GM19240 (cell line): ENCODE measurements around the gene GRK5.

Experiments used
- DNase-seq: peaks from one replicate; pipeline ENCODE4 v3.0.0; 2011; ENCODE audit warnings: low spot score; ENCODE audit not compliant: insufficient read length

Gene GRK5

GRCh38 chr10:119197921-119198320, 9.4 kb upstream of the GRK5 start:
- no peak for DNase-seq

DNA sequence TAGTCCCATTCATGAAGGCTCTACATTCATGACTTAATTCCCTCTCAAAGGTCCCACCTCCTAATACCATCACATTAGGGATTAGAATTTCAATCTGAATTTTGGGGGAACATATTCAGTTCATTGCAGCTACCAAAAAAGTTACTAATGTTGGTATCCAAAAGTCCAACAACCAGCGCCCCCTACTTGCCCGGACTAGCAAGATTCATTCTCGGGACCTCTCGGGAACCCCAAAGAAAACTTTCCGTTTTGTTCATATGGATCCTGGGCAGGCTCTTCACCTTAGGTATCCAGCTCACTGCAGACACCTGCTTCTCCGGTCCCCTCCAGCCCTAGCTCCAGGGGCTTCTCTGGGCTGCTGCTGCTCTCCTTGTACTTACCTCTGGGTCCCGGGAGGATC, 8.9 kb upstream of the GRK5 start:
- no peak for DNase-seq

GRCh38 chr10:119199231-119199992, 8.0 kb upstream of the GRK5 start:
- peak; percentile 27 for DNase-seq

DNA sequence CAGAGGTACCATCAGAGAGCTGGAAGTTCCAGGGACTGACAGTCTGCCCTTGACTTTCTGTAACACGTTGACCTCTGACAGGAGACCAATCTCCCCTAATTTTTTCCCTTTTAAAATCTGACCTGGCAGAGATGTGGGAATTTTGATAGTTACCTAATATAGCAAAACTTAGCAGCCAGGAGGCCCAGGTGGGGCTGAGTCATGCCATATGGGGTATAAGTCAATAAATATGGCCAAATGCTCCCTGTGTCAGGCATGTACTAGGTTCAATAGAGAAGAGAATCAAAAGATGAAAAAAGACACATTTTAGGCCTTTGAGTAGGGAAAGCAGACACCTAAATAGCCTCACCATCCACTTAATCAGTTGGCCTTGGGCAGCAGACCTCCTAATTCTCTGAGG, 6.1 kb upstream of the GRK5 start:
- DNase-seq: no peak

DNA sequence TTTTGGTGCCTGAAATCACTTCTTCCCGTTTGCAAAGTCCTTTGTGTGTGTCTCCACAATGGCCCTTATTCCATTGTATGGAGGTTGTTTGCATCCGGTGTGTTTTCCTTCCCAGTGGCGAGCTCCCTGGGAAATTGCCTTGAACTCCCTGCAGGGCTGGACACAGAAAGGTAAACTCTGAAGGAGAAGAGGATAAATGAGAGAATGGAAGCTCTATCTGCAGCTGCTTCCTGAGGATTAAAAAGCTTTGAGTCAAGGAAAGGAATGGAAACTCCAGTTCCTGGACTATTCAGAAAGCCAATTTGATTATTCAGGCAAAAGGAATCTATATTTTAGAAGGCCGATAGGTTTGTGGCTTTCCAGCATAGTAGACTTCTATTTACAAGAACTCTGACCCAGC, 4.4 kb upstream of the GRK5 start:
- DNase-seq: no peak

GRCh38 chr10:119205894-119206602, 1.3 kb upstream of the GRK5 start:
- DNase-seq: no peak

- DNase-seq: peak; percentile 33
Measured at GRCh38 chr10:119206603-119207365, 587 bp upstream of the GRK5 start.

DNA sequence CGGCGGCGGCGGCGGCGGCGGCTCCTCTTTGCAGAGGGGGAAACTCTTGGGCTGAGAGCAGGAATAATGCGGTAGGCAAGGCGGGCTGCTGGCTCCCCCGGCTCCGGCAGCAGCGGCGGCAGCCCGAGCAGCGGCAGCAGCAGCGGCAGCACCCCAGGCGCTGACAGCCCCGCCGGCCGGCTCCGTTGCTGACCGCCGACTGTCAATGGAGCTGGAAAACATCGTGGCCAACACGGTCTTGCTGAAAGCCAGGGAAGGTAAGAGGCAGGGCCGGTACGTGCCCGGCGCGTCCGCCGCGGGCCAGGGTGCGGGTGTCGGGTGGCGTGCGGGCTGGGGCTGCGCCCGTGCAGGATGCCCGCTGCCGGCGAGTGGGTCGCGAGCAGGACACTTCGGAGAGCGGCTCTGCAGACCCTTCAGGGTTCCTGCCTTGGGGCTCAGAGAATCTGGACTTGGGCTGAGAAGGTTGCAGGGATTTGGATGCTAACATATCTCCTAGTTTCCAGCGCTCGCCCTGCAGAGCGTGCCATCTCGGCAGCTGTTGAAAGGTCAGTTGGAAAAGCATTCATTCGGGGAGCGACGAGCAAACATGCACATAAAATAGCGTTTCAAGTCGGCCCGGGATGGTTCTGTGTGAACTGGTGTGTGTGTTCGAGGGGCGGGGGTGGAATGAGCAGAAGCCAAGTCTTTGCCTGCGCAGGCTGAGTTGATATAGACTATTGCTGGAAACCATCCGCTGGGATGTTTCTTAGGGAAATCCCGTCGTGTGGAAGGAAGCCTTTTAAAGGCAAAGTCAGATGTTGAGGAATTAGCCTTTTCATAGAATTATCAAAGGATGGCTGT, 562 bp downstream of the GRK5 start:
- DNase-seq: no peak

DNA sequence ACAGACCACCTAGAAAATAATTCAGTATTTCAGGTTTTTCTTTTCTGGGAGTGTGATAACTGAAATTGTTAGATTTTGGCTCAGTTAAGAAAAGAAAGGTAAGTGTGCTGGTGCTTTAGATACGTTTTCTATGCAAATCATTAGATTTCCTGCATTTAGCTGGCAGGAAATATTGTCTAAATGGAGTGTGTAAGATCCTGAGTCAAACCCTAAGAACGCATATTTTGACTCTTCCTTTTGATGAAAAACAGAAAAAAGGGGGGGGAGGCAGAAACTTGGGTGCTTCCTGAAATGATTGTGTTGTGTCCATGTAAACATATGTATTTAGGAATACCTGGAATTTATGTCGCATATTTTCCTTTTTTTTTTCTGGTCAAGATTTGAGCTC, 1.2 kb downstream of the GRK5 start:
- DNase-seq: no peak

DNA sequence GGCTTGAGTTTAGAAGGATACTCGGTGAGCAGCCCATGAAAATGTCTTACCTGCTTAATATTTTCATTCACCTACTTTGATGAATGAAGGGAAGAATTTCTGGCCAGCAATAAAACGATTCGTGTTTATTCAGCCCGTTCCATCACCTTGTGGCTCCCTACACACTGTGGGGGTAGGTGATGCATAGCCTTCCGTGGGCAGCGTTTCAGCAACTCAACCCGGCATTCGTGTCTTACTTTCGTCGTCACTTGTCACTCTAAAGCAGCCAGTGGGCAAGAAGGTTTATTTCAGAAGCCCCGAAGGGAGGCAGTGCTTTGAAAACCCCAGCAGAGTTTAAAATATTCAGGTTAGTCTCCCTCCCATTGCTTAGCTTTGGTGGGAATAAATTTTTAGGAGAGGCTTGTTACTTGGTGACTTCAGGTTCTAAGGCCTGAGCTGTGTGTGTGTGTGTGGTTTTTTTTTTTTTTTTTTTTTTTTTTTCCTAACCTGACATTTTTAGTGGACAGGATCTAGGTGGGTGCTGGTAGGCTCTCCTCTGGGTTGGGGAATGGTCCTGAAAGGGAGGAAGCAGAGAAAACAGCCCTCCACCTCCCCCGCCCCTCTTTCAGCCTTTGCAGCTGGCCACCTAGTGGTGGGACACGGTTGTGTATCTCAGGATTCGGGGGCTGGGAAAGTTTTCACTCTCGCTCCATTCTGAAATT, 1.8 kb downstream of the GRK5 start:
- DNase-seq: no peak

GRCh38 chr10:119209736-119210355, 2.5 kb downstream of the GRK5 start:
- DNase-seq: no peak

DNA sequence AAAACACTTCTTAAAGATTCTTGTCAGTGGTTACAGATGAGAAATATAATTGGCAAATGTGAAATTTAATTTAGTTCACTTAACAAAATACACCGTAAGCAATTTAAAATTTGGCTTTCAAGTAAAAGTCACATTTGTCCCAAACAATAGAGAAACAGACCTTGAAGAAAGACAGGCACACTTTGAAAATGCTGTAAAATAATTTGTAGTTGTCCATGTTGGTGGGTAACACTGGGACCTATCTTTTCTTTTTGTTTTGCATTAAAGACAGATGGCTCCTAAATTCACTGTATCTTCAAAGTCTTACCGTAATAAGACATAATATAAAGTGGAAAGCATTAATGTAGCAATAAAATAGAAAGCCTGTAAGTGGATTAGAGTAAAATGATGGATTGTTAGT, 3.3 kb downstream of the GRK5 start:
- DNase-seq: no peak

DNA sequence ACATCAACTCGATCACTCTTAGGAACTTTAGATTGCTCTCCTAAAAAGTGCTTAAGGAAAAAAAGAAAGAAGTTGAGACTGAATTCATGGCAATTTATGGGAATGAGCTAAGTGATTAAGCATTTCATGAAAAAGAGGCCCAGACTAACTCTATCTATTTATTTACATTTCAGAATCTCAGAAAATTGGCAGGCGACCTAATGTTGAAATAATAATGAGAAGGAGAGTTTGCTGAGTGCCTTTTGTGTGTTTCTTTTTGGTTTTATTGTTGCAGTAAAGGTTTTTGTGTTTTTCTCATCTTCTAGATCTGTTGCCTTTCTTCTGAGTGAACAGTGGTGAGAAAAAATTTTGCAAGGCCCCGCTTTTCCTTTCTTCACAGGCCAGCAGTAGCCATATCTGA, 3.8 kb downstream of the GRK5 start:
- no peak for DNase-seq

- no peak for DNase-seq
Measured at GRCh38 chr10:119211625-119212441, 4.5 kb downstream of the GRK5 start.

- DNase-seq: no peak
Measured at GRCh38 chr10:119215371-119215770, 8.0 kb downstream of the GRK5 start.

GRCh38 chr10:119216127-119216526, 8.8 kb downstream of the GRK5 start:
- DNase-seq: no peak

DNA sequence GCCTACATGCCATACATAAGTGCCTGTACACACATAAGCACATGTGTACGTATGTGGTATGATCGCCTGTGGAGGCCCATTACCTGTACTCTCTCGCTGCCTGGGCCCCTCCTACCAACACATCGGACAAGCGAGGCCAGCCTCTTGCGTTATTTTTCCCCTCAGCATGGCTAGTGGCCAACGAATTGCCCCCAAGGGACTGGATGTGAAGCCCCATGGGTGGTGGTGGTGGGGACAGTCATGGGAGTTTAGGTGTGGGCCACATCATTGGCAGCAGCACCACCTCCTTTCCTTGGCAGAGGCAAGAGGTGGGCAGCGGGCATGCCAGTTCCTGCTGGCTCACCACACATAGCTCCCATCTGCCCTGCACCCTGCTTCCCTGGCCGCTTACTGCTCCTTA, 10.0 kb downstream of the GRK5 start:
- DNase-seq: no peak

DNA sequence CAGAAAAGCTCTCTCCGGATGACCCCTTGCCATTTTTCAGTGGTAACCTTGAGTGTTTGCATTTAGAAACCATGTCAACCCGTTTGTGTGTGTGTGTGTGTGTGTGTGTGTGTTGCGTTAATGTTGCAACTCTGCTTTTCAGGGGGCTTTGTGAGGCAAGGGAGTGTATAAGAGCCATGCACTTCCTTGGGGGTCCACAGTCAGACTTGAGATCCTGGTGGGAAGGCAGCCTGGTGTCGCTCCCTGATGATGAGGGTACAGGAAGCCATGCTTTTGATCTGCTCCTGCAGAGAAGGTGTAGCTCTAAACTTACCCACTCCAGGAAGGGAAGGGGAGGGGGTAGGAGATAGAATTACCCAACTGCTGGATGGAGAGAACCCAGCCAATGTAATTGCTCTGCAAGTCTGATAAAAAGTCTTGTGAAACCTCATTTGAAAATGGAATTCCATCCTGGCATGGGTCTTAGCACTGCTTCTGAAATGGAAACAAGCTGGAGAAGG, 10.7 kb downstream of the GRK5 start:
- no peak for DNase-seq

GRCh38 chr10:119219871-119220270, 12.5 kb downstream of the GRK5 start:
- no peak for DNase-seq
